Parathyroid adenoma (tissue), 2 donors: ENCODE measurements around the gene MOSPD3.
A peak's percentile ranks its signal among the peaks of the same experiment; 100 is the strongest.
"Not testable (repeated sequence)": the region's sequence is repeated elsewhere in the genome, so short reads cannot be mapped to it uniquely, and the experiment has no call there.

Experiments
- H2AFZ ChIP-seq: fragments of 300-600 bp; sonication (generic); one replicate; pipeline ENCODE4 v1.7.0; 2017; ENCODE audit warnings: antibody characterized with exemption, mild to moderate bottlenecking
- H3K27ac ChIP-seq: fragments of 300-600 bp; sonication (generic); one replicate; pipeline ENCODE4 v1.7.0; 2017
- H3K27me3 ChIP-seq: fragments of 300-600 bp; sonication (generic); one replicate; pipeline ENCODE4 v1.7.0; 2017; ENCODE audit warnings: low read length; ENCODE audit not compliant: control insufficient read depth, insufficient read depth
- H3K36me3 ChIP-seq: fragments of 300-600 bp; sonication (generic); one replicate; pipeline ENCODE4 v1.7.0; 2017; ENCODE audit warnings: low read length; ENCODE audit not compliant: control insufficient read depth, insufficient read depth
- H3K4me1 ChIP-seq: fragments of 300-600 bp; sonication (generic); one replicate; pipeline ENCODE4 v1.7.0; 2017; ENCODE audit warnings: control low read depth
- H3K4me2 ChIP-seq: fragments of 300-600 bp; sonication (generic); one replicate; pipeline ENCODE4 v1.7.0; 2017; ENCODE audit warnings: low read length
- H3K4me3 ChIP-seq: fragments of 300-600 bp; sonication (generic); one replicate; pipeline ENCODE4 v1.7.0; 2017; ENCODE audit warnings: low read depth, low read length
- H3K79me2 ChIP-seq: fragments of 300-600 bp; sonication (generic); one replicate; pipeline ENCODE4 v1.7.0; 2017; ENCODE audit warnings: control low read depth
- H3K9ac ChIP-seq: fragments of 300-600 bp; sonication (generic); one replicate; pipeline ENCODE4 v1.7.0; 2017; ENCODE audit warnings: mild to moderate bottlenecking
- H3K9me3 ChIP-seq: fragments of 300-600 bp; sonication (generic); one replicate; pipeline ENCODE4 v1.7.0; 2017; ENCODE audit warnings: low read length; ENCODE audit not compliant: control insufficient read depth
- CTCF ChIP-seq: fragments of 300-600 bp; sonication (generic); IDR thresholded peaks from one replicate; pipeline ENCODE4 v1.7.0; 2017; ENCODE audit warnings: antibody characterized with exemption, mild to moderate bottlenecking
- donor health status: primary hyperparathyroidism.

The MOSPD3 gene

GRCh38 chr7:100611983-100612729 is at the start of gene MOSPD3:
MOSPD3 (plus strand) TSS chr7:100612540; CDS start chr7:100612792, 252 bp downstream.
- Histone ChIP-seq H3K79me2 (no peaks in the 10 kb centered on the region), H3K36me3 (no peaks in the 10 kb centered on the region), H3K4me1 (peaks cover 8% of the 10 kb centered on the region), H3K27me3 (no peaks in the 10 kb centered on the region), H3K4me2 (peak within 1 kb of the TSS; percentile 100), H3K4me3 (peak within 1 kb of the TSS; percentile 100), H2AFZ (peak within 1 kb of the TSS; percentile 81), H3K9ac (peak within 1 kb of the TSS; percentile 42), H3K27ac (peak within 1 kb of the TSS; percentile 95), H3K9me3 (no peaks in the 10 kb centered on the region)
- TF ChIP-seq CTCF = no peak

DNA sequence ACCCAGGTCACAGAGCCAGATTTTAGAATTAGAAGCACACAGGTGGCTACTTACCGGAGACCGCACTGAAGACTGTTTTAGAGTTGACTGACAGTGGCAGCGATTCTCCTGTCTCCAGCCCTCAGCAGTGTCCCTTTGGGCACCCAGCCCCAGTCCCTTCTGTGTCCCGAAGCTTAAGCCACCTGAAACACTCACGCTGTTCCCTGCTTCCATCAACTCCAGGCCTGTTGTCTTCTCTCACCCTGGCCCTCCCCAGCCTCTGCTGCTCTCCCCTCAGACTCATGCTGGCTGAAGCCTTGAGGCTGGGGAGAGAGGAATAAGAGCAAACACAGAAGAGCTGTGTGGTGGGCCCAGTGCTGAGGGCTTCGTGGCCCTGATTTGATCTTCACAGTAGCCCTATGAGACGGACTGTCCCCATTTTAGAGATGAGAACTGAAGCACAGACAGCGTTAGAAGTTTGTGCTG is 49.2 kb upstream of the MOSPD3 start:
- Histone ChIP-seq H3K27me3 (no peaks in the 10 kb centered on the region), H3K9me3 (no peaks in the 10 kb centered on the region), H3K36me3 (no peaks in the 10 kb centered on the region), H3K27ac (no peak overlapping the region), H2AFZ (no peak overlapping the region), H3K9ac (no peak overlapping the region), H3K79me2 (no peaks in the 10 kb centered on the region), H3K4me1 (peaks cover 4% of the 10 kb centered on the region), H3K4me2 (no peak overlapping the region), H3K4me3 (no peak overlapping the region)
- no peak for TF ChIP-seq CTCF

GRCh38 chr7:100563809-100564400 is 48.4 kb upstream of the MOSPD3 start:
- Histone ChIP-seq H3K36me3 (no peaks in the 10 kb centered on the region), H3K79me2 (no peaks in the 10 kb centered on the region), H3K4me3 (no peak overlapping the region), H2AFZ (peak overlapping the region; percentile 28), H3K27me3 (no peaks in the 10 kb centered on the region), H3K9ac (no peak overlapping the region), H3K27ac (no peak overlapping the region), H3K9me3 (no peaks in the 10 kb centered on the region), H3K4me1 (peaks cover 6% of the 10 kb centered on the region), H3K4me2 (no peak overlapping the region)
- peak; percentile 99 for TF ChIP-seq CTCF

DNA sequence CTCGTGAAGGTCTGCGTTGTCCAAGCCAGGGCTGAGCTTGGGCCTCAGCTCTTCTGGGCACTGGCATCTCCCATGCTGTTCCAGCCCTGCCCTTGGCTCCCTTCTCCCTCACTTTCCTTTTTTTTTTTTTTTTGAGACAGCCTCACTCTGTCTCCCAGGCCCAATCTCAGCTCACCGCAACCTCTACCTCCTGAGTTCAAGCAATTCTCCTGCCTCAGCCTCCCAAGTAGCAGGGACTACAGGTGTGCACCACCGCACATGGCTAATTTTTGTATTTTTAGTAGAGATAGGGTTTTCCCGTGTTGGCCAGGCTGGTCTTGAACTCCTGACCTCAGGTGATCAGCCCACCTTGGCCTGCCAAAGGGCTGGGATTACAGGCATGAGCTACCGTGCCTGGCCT is 47.9 kb upstream of the MOSPD3 start:
- not testable (repeated sequence) for H3K4me1 ChIP-seq, H3K27ac ChIP-seq, H3K79me2 ChIP-seq, H3K4me3 ChIP-seq, H2AFZ ChIP-seq, H3K27me3 ChIP-seq, H3K4me2 ChIP-seq, H3K9me3 ChIP-seq, H3K36me3 ChIP-seq, H3K9ac ChIP-seq

- Histone ChIP-seq H3K9ac (no peak overlapping the region), H3K27ac (no peak overlapping the region), H3K27me3 (no peaks in the 10 kb centered on the region), H2AFZ (no peak overlapping the region), H3K79me2 (no peaks in the 10 kb centered on the region), H3K36me3 (no peaks in the 10 kb centered on the region), H3K4me3 (no peak overlapping the region), H3K4me2 (no peak overlapping the region), H3K9me3 (no peaks in the 10 kb centered on the region), H3K4me1 (peaks cover 6% of the 10 kb centered on the region)
- TF ChIP-seq CTCF = no peak
These were observed 47.2 kb upstream of the MOSPD3 start for GRCh38 chr7:100565133-100565571.
